GM18909 (cell line): ENCODE data around the gene SMC5.
A peak's percentile ranks its signal among the peaks of the same experiment; 100 is the strongest.

Source experiments
- ATAC-seq: cut with Tn5 transposase; IDR thresholded peaks from one replicate; pipeline ENCODE4 v1.9.1; 2021; ENCODE audit warnings: mild to moderate bottlenecking; ENCODE audit not compliant: unreplicated experiment, poor library complexity

SMC5 gene

GRCh38 chr9:70352802-70353201 lies 94.0 kb downstream of the SMC5 start:
- no peak for ATAC-seq

- ATAC-seq, result no peak
Observed at GRCh38 chr9:70355801-70356200, 97.0 kb downstream of the SMC5 start.

- no peak for ATAC-seq
Observed at GRCh38 chr9:70362952-70363351, 104.2 kb downstream of the SMC5 start.

- no peak for ATAC-seq
Observed at GRCh38 chr9:70363760-70364159, 105.0 kb downstream of the SMC5 start.

GRCh38 chr9:70367305-70367930 lies 108.6 kb downstream of the SMC5 start:
- no peak for ATAC-seq

GRCh38 chr9:70374962-70375618 lies 116.3 kb downstream of the SMC5 start:
- ATAC-seq, result no peak

- ATAC-seq, result no peak
Observed at GRCh38 chr9:70382046-70382708, 123.4 kb downstream of the SMC5 start.

- no peak for ATAC-seq
Observed at GRCh38 chr9:70382709-70383605, 124.2 kb downstream of the SMC5 start.

GRCh38 chr9:70385426-70385825 lies 126.6 kb downstream of the SMC5 start:
- no peak for ATAC-seq

- ATAC-seq, result no peak
Observed at GRCh38 chr9:70387663-70388062, 128.9 kb downstream of the SMC5 start.

GRCh38 chr9:70389188-70389587 lies 130.4 kb downstream of the SMC5 start:
- ATAC-seq, result no peak

GRCh38 chr9:70389621-70390266 lies 131.0 kb downstream of the SMC5 start:
- no peak for ATAC-seq

GRCh38 chr9:70390933-70391341 lies 132.2 kb downstream of the SMC5 start:
- no peak for ATAC-seq

- no peak for ATAC-seq
Observed at GRCh38 chr9:70392189-70392588, 133.4 kb downstream of the SMC5 start.

- no peak for ATAC-seq
Observed at GRCh38 chr9:70392850-70393249, 134.1 kb downstream of the SMC5 start.

- ATAC-seq, result no peak
Observed at GRCh38 chr9:70395652-70396051, 136.9 kb downstream of the SMC5 start.

GRCh38 chr9:70398145-70398556 lies 139.4 kb downstream of the SMC5 start:
- ATAC-seq, result peak; percentile 100

GRCh38 chr9:70399141-70399540 lies 140.4 kb downstream of the SMC5 start:
- no peak for ATAC-seq

- no peak for ATAC-seq
Observed at GRCh38 chr9:70400107-70400892, 141.5 kb downstream of the SMC5 start.
